WTC11 (cell line): ENCODE data around the gene HDAC5.

Source experiments
- ATF1 ChIP-seq: sonication (generic); formaldehyde crosslinking; IDR thresholded peaks from 2 replicates; pipeline ENCODE4 v1.8.1; 2023; ENCODE audit warnings: mild to moderate bottlenecking, moderate library complexity, missing genetic modification reagents
- CBFB ChIP-seq: sonication (generic); formaldehyde crosslinking; IDR thresholded peaks from 2 replicates; pipeline ENCODE4 v1.8.1; 2022; ENCODE audit warnings: mild to moderate bottlenecking, low read depth, missing genetic modification reagents
- E2F5 ChIP-seq: sonication (generic); formaldehyde crosslinking; IDR thresholded peaks from 2 replicates; pipeline ENCODE4 v1.8.1; 2022; ENCODE audit warnings: mild to moderate bottlenecking, moderate library complexity, missing genetic modification reagents
- EMX1 ChIP-seq: fragments of 250-450 bp; sonication (Bioruptor Pico); IDR thresholded peaks from 2 replicates; pipeline ENCODE4 v1.8.0; 2021; ENCODE audit warnings: mild to moderate bottlenecking
- ESRRA ChIP-seq: sonication (generic); formaldehyde crosslinking; IDR thresholded peaks from 2 replicates; pipeline ENCODE4 v1.8.1; 2022; ENCODE audit warnings: mild to moderate bottlenecking, missing genetic modification reagents, borderline replicate concordance
- JUN ChIP-seq: sonication (generic); formaldehyde crosslinking; IDR thresholded peaks from 2 replicates; pipeline ENCODE4 v1.8.0; 2023; ENCODE audit warnings: mild to moderate bottlenecking, missing genetic modification reagents
- NR2C2 ChIP-seq: sonication (generic); formaldehyde crosslinking; IDR thresholded peaks from 2 replicates; pipeline ENCODE4 v1.8.0; 2022; ENCODE audit warnings: mild to moderate bottlenecking, missing genetic modification reagents
- SP1 ChIP-seq: sonication (generic); formaldehyde crosslinking; conservative IDR thresholded peaks from 2 replicates; pipeline ENCODE4 v1.8.1; 2022; ENCODE audit warnings: missing genetic modification reagents
- ZNF121 ChIP-seq: sonication (generic); formaldehyde crosslinking; IDR thresholded peaks from 2 replicates; pipeline ENCODE4 v1.8.0; 2023; ENCODE audit warnings: missing genetic modification reagents
- TF ChIP-seq, protein P1 (sequence below): fragments of 200-600 bp; IDR thresholded peaks from 2 replicates; pipeline ENCODE4 v1.8.0; 2022; ENCODE audit warnings: antibody characterized with exemption
- TF ChIP-seq, protein P2 (sequence below): sonication (generic); formaldehyde crosslinking; IDR thresholded peaks from 2 replicates; pipeline ENCODE4 v1.8.0; 2022; ENCODE audit warnings: mild to moderate bottlenecking, missing genetic modification reagents
- TF ChIP-seq, protein P3 (sequence below): sonication (generic); formaldehyde crosslinking; IDR thresholded peaks from 2 replicates; pipeline ENCODE4 v1.8.1; 2023; ENCODE audit warnings: mild to moderate bottlenecking, missing genetic modification reagents, moderate library complexity

GRCh38 chr17:44033861-44034408 lies 89.5 kb downstream of the HDAC5 start:
- no peak for TF ChIP-seq ATF1 (CRISPR knock-in tag)
- TF ChIP-seq, protein P1, sequence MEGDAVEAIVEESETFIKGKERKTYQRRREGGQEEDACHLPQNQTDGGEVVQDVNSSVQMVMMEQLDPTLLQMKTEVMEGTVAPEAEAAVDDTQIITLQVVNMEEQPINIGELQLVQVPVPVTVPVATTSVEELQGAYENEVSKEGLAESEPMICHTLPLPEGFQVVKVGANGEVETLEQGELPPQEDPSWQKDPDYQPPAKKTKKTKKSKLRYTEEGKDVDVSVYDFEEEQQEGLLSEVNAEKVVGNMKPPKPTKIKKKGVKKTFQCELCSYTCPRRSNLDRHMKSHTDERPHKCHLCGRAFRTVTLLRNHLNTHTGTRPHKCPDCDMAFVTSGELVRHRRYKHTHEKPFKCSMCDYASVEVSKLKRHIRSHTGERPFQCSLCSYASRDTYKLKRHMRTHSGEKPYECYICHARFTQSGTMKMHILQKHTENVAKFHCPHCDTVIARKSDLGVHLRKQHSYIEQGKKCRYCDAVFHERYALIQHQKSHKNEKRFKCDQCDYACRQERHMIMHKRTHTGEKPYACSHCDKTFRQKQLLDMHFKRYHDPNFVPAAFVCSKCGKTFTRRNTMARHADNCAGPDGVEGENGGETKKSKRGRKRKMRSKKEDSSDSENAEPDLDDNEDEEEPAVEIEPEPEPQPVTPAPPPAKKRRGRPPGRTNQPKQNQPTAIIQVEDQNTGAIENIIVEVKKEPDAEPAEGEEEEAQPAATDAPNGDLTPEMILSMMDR, result no peak
- TF ChIP-seq, protein P2, sequence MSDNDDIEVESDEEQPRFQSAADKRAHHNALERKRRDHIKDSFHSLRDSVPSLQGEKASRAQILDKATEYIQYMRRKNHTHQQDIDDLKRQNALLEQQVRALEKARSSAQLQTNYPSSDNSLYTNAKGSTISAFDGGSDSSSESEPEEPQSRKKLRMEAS (CRISPR knock-in tag), result no peak
- TF ChIP-seq NR2C2 (CRISPR knock-in tag), result no peak
- no peak for TF ChIP-seq SP1 (CRISPR knock-in tag)
- no peak for TF ChIP-seq ESRRA (CRISPR knock-in tag)
- TF ChIP-seq JUN (CRISPR knock-in tag), result no peak
- no peak for TF ChIP-seq ZNF121 (CRISPR knock-in tag)
- no peak for TF ChIP-seq EMX1 (CRISPR knock-in tag)
- TF ChIP-seq CBFB (CRISPR knock-in tag), result no peak
- TF ChIP-seq E2F5 (CRISPR knock-in tag), result no peak
- TF ChIP-seq, protein P3, sequence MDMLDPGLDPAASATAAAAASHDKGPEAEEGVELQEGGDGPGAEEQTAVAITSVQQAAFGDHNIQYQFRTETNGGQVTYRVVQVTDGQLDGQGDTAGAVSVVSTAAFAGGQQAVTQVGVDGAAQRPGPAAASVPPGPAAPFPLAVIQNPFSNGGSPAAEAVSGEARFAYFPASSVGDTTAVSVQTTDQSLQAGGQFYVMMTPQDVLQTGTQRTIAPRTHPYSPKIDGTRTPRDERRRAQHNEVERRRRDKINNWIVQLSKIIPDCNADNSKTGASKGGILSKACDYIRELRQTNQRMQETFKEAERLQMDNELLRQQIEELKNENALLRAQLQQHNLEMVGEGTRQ (CRISPR knock-in tag), result no peak
